ENCODE measurements around the gene CCNY. TPM values are rescaled to one million over a fixed set of nuclear protein-coding genes. Genes with fewer than 3 reads are reported as not detected.
A peak's percentile ranks its signal among the peaks of the same experiment; 100 is the strongest.

Gene CCNY
- total and polyA plus RNA-seq, 8 donors = 10.6 to 41.7 (median 26.6) TPM

GRCh38 chr10:35345383-35345742 is 9.1 kb downstream of the CCNY start:
- Histone ChIP-seq H3K36me3 (no peaks in the 10 kb centered on the region), H3K27me3 (no peaks in the 10 kb centered on the region), H3K4me3 (no peak overlapping the region), H3K9me3 (no peaks in the 10 kb centered on the region), H3K4me1 (peaks cover 0 to 5% (median 0%) of the 10 kb centered on the region in 3 donors), H3K27ac (no peak overlapping the region)
- intact Hi-C loops (cut with DNase I) = no loop called here
- DNase-seq (no peak), ATAC-seq (no peak), FAIRE-seq (no peak)
- 97 to 98% methylated on average over 5 of the region's 5 CpGs for WGBS, 2 donors
- TF ChIP-seq CTCF (IDR thresholded peaks at IDR 0.05) = no peak

- Histone ChIP-seq H3K4me3 (no peak overlapping the region), H3K27me3 (no peaks in the 10 kb centered on the region), H3K36me3 (no peaks in the 10 kb centered on the region), H3K27ac (no peak overlapping the region), H3K4me1 (peaks cover 0 to 5% (median 5%) of the 10 kb centered on the region in 3 donors), H3K9me3 (no peaks in the 10 kb centered on the region)
- no peak for TF ChIP-seq CTCF (IDR thresholded peaks at IDR 0.05)
- ATAC-seq (no peak), FAIRE-seq (no peak), DNase-seq (no peak)
- intact Hi-C loops (cut with DNase I) = no loop called here
These were observed 9.9 kb downstream of the CCNY start for GRCh38 chr10:35346248-35346647.

- peak in 2 of 4 donors; percentile 34 to 38 for ATAC-seq
- FAIRE-seq = no peak
- no peak for DNase-seq
These were observed 10.8 kb downstream of the CCNY start for GRCh38 chr10:35347121-35347562.

GRCh38 chr10:35347899-35348608 is 11.7 kb downstream of the CCNY start:
- no peak for ATAC-seq
- peaks cover 0 to 5% (median 5%) of the 10 kb centered on the region in 3 donors for H3K4me1 ChIP-seq
- H3K9me3 ChIP-seq = no peaks in the 10 kb centered on the region
- H3K27ac ChIP-seq = no peak overlapping the region
- DNase-seq = no peak
- WGBS, 2 donors = 81% methylated on average over 13 of the region's 13 CpGs
- intact Hi-C loops (cut with DNase I) = no loop called here
- FAIRE-seq = no peak
- no peak for TF ChIP-seq CTCF (IDR thresholded peaks at IDR 0.05)
- no peaks in the 10 kb centered on the region for H3K27me3 ChIP-seq
- H3K36me3 ChIP-seq = no peaks in the 10 kb centered on the region
- no peak overlapping the region for H3K4me3 ChIP-seq

More at GRCh38 chr10:35347121-35347562, 10.8 kb downstream of the CCNY start:
- Histone ChIP-seq H3K27me3 (no peaks in the 10 kb centered on the region), H3K27ac (no peak overlapping the region), H3K4me3 (no peak overlapping the region), H3K9me3 (no peaks in the 10 kb centered on the region), H3K4me1 (peaks cover 0 to 5% (median 5%) of the 10 kb centered on the region in 3 donors), H3K36me3 (no peaks in the 10 kb centered on the region)
- WGBS, 2 donors = 39 to 43% methylated on average over 2 of the region's 2 CpGs
- no peak for TF ChIP-seq CTCF (IDR thresholded peaks at IDR 0.05)
- intact Hi-C loops (cut with DNase I) = no loop called here
